GM18517 (cell line): ENCODE data around the gene DHRS7.

ENCODE experiments used
- ATAC-seq: cut with Tn5 transposase; IDR thresholded peaks from one replicate; pipeline ENCODE4 v1.9.1; 2021; ENCODE audit warnings: mild to moderate bottlenecking, moderate library complexity; ENCODE audit not compliant: unreplicated experiment

The DHRS7 gene, protein sequence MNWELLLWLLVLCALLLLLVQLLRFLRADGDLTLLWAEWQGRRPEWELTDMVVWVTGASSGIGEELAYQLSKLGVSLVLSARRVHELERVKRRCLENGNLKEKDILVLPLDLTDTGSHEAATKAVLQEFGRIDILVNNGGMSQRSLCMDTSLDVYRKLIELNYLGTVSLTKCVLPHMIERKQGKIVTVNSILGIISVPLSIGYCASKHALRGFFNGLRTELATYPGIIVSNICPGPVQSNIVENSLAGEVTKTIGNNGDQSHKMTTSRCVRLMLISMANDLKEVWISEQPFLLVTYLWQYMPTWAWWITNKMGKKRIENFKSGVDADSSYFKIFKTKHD

DNA sequence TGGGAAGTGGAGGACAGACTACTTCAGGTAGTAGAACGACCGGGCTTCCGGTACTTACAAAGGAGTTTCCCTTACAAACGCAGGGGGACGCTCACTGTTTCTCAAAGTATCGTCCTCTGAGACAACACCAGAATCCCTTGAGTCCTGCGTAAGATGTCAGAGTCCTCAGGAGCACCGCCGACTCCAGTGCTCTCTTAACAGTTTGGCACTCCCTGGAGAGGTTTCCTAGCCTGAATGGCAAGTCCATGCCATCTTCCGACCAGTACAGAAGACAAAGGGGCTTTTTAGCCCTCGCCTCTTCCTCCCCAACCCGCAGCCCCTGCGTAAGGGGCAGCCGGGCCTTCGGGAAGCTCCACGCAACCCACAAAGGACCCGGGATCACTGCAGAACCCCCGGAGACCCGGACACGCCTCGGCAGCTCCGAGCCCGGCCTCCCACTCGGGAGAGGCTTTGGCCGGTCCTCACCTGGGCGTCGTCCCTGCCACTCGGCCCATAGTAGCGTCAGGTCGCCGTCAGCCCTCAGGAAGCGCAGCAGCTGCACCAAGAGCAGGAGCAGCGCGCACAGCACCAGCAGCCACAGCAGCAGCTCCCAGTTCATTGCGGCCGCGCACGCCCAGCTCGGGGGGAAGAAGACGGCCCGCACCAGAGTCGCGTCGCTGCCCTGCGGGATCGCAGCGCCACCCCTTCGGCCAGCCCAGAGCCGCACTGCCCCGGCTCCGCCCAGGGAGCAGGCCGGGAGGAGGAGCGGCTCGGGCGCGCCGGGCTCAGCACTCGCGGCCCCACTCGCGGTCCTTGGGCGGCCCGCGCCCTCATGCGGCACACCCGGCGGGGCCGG is at the start of gene DHRS7:
Gene DHRS7 (minus strand): TSS at position 687 of the 835 bp plus-strand sequence. CDS start 89 bp downstream, at position 598.
- peak; percentile 69 for ATAC-seq

DNA sequence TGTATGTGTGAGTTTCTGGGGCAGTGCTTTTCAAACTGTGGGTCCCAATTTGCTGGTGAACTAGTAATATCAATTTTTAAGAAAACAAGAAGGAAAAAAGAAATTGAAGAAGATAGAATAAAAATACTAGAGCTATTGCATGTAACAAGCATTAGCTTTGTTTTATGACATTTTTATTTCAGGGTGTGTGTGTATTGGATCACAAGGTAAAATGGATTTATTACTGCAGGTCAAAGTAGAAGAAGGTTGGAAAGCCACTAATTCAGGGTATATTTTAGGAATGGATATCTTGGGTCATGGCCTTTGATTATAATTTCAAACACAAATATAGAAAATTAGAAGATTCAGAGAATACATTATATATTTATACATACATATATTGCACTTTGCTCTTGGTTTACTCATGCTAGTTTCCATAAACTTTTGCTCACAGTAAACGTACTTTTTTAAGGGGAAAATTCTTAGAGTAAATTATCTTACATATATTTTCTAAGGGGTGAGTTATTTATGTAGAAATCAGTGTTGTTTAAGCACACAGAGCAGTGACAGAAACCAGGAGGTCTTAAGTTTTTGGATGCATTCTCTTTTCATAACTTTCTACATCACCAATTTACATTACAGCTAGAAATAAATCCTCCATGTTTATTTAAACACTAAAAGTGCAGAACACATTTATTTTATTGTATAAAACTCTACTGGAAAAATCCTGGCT is 49.4 kb upstream of the DHRS7 start:
- no peak for ATAC-seq

DNA sequence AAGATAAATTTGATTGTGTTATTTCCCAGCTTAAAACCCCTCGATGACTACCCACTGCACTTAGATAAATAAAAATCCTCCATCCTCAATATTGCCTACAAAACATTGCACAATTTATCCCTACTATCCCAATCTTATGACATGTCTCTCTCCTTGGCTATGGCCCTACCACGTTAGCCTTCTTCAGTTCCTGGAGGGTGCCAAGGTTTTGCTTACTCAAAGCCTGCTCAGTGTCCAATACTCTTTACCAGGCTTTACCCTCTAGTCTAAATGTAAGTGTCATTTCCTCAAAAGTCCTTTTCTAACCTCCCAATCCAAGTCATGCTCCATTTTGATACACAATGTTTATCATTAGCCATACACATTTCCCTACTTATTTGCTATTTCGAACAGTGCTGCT is 48.8 kb upstream of the DHRS7 start:
- ATAC-seq, result no peak

DNA sequence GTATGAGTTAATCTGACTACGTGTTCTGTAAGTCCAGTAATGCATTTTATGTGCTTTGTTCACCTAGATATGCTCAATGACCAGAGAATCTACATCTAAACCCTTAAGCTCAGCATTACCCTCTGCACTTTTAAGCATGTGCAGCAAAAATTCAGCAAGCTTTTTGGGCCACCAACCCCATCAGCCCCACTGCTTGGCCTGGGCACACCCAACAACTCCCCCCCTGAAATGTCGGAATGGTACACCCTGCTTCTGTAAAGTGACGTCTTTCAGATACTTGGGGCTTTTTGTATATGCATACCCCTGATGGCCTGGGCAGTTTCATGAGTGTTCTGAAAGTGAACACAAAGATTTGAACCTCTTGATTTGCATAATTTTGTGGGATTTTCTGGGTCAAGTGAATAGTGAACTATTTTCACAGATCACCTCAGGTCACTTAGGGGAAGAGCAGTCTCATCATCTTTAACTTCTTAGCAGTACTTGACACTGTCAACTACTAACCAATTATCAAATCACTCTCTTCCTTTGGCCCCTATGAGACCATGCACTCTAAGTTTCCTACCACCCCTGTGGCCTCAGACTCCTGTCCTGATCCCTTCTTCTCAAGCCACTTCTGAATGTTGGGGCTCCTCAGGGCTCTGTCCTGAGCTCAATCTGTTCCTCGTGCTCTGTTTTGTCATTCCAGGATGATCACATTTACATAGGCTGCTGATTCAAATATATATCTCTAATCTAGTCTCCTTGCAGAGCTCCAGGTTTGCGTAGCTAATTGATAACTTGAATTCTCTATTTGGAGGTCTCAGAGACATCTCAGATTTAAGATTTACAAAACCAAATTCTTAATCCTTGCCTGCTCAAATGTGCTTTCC is 47.5 kb upstream of the DHRS7 start:
- peak; percentile 91 for ATAC-seq

DNA sequence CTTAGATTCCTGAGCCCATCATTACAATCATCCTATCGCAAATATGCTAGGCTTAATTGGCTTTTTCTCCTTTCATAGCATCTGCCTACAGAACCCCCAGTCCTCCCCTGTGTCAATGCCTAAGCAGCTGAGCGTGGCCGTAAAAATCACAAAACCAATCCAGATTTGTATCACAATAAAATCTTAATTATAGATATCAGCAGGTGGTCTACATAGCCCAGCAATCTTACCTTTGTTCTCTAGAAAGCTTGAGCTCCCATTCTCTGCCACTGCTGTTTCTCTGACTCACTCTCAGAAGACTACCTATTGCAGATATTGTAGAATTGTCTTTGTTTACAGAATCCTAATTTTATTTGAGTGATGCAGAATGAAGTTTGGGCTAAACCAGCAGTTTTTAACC is 46.0 kb upstream of the DHRS7 start:
- no peak for ATAC-seq

DNA sequence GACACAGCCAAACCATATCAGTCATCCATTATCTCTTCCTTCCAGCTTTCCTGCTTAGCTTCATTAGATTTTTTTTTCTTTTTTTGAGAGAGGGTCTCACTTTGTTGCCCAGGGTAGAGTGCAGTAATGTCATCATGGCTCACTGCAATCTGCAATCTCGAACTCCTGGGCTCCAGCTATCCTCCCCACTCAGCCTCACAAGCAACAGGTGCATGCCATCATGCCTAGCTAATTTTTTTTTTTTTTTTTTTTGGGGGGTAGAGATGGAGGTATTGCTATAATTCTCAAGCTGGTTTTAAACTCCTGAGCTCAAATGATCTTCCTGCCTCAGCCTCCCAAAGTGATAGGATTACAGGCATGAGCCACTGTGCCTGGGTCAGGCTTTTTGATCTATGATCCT is 45.5 kb upstream of the DHRS7 start:
- no peak for ATAC-seq

DNA sequence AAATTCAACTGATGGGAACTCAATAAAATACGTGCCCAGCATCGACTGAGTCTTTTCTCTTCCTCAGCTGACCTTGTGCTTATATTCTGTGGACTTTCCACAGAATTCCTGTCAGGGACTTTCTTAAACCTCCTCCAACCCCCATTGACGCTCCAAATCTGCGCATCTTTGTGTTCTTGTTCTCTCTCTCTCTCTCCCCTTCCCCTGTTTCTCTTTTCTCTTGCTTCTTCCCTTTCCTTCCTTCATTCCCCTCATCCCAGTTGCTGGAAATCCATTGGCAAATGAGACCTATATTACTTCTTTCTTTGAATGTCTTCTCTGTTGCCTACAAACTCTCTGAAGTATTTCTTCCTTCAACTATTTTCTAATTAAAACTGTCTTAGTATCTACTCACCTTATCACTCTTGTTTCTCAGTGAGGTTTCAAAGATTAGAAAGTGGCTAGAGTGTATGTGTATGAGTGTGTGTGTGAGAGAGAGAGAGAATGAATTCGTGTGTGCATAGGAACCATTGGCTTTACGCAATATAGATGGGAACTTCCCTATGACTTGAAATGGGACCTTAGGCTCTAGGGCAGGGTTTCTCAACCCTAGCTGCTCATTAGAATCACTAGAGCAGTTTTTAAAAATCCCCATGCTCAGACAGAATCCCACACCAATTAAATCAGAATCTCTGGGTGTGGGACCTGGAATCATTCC is 41.8 kb upstream of the DHRS7 start:
- peak; percentile 26 for ATAC-seq

DNA sequence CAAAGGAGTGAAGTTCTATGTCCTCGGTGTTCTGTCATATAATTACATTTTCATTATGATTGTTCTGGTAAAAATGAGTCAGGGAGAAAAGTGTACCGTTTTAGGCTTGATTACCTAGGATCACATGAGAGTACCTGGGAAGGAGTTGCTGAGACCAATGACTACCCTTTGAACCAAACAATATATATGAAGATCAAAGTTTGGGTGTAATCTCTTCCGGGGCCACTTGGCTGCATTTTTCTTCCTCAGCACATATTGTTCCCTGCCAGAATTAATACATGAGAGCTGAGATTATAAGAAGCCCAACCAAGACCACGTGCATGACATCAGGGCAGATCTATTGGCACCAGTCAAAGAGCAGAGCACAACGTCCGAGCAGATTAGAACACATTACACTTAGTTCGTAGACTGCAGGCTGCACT is 41.1 kb upstream of the DHRS7 start:
- no peak for ATAC-seq

DNA sequence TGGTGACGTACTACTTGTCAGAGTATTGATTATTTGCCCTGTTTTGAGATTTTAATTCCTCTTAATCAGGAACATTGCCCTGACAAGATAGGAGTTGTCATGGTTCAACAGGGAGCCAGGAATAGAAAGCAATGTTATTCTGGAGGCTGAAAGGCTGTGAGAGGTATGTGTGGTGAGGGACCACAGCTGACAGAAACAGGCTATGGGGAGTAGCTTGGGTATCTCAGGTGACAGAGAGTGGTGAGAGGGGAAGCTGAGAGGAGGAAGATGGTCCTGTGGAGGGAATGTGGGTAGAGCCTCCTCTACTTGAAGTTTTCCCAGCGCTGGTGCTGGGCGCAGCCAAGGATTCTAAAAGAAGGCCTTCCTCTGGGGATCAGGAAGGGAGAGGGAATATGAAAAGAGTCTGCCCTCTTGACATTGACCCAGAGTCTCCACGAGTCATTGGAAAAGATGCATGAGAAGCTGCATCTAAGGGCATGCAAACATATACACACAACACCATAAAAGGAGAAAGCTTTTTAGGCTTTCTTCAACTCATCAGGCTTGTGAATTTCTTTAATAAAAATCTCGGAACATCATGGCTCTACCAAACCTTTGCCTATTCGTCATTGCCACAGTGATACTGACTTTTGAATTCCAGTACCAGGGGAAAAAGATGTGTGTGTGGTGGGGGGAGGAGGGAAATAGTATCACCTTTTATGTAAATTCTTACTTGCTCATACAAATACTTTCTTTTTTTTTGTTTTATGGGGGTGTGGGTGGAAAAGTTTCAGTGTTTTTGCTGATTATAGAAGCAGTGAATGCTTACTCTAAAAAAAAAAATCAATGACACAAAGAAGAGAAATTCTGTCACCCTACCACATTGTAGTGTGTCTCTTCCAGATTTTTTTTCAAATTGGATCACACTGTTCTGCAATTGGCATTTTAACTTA is 39.9 kb upstream of the DHRS7 start:
- peak; percentile 49 for ATAC-seq

DNA sequence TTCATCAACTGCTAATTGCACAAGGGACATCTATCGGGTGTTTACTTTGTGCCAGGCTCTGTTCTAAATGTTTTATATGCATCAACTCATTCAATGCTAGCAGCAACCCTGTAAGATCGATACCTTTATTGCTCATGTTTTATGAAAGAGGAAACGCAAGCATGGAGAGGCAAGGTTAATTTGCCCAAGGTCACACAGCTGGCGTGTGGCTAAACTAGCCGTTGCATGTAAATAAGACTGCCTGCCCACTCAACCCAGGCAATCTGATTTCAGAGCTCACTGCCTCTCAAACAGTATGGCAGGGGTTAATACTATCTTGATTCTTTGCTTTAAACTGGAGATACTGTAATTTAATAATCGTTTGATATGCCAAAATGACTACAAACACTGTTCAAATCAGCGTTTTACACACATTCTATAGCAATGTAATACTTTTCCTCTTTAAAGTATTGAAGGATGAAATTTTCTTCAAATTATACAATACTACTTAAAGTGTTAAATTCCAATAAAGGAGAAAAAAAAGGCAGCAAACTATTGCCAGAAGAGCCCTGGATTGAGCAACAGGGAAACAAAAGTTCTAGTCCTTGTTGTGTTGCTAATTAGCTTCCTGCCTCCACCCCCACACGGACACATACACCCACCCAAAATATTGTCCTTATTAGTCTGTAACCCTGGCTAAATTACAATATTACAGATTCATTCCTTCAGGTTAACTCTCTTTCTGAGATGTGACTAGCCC is 39.1 kb upstream of the DHRS7 start:
- peak; percentile 85 for ATAC-seq

DNA sequence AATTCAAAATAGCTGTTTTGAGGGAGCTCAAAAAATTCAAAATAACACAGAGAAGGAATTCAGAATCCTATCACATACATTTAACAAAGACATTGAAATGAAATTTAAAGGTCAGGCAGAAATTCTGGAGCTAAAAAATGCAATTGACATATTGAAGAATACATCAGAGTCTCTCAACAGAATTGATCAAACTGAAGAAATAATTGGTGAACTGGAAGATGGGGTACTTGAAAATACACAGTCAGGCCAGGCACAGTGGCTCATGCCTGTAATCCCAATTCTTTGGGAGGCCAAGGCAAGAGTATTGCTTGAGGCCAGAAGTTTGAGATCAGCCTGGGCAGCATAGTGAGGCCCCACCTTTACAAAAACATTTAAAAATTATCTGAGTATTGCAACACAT is 34.1 kb upstream of the DHRS7 start:
- no peak for ATAC-seq

DNA sequence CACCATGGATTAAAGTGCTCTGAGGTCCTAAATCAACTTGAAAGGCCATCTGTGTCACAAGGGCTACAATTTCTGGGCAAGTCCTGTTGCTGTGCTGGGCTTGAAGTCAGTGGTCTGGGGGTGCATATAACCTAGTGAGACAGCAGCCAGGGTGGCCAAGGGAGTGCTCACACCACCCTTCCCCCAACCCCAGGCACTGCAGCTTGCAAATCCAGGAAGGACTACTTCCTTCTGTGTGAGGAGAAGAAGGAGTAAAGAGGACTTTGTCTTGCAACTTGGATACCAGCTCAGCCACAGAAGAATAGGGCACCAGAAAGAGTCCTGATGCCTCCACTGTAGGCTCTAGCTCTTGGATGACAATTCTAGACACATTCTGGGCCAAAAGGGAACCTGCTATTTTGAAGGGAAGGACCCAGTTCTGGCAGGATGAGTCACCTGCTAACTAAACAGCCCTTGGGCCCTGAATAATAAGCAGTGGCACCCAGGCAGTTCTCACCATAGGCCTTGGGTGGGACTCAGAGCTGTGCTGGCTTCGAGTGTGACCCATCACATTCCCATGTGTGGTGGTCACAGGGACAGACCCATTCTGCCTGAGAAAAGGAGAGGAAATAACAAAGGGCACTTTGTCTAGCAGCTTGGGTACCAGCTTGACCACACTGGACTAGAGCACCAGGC is 32.6 kb upstream of the DHRS7 start:
- no peak for ATAC-seq

DNA sequence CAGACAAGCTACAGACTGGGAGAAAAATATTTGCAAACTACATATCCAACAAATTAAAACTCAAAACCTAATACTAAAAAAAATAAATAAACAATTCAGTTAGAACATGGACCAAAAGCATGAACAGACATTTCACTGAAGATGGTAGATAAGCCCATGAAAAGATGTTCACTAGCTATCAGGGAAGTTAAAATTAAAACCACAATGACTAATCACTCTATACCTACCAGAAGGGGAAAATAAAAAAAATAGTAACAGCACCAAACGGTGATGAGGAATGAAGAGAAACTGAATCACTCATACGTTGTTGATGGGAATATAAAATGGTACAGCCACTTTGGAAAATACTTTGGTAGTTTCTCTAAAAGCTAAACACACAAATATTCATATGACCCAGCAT is 31.1 kb upstream of the DHRS7 start:
- no peak for ATAC-seq

DNA sequence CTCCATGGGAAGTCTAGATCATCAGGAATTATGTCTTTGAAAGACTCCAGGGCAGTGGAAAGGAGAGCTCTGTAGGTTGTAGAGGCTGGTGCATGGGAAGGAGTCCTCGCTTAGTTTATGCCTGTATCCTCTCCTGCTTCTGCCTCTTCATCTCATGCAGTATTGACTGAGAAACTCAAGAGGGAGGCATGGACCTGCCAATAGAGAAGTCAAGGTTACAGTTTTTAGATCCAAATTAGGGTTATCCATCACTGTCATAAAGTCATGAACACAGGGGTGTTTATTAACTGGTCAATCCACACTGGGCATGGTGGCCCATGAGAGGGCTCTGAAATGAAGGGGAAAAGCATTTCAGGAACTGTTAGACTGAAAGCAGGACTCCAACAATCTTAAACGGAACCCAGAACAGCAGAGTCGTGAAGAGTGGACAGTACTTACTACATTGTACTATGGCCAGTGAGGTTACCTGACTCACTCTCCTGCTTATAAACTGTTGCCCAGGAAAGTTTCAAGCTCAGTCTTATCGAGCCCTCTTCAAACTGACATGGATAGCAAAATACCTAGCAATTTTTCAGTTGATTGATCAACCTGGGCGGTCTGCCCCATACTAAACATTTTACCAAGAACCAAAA is 30.1 kb upstream of the DHRS7 start:
- peak; percentile 49 for ATAC-seq

DNA sequence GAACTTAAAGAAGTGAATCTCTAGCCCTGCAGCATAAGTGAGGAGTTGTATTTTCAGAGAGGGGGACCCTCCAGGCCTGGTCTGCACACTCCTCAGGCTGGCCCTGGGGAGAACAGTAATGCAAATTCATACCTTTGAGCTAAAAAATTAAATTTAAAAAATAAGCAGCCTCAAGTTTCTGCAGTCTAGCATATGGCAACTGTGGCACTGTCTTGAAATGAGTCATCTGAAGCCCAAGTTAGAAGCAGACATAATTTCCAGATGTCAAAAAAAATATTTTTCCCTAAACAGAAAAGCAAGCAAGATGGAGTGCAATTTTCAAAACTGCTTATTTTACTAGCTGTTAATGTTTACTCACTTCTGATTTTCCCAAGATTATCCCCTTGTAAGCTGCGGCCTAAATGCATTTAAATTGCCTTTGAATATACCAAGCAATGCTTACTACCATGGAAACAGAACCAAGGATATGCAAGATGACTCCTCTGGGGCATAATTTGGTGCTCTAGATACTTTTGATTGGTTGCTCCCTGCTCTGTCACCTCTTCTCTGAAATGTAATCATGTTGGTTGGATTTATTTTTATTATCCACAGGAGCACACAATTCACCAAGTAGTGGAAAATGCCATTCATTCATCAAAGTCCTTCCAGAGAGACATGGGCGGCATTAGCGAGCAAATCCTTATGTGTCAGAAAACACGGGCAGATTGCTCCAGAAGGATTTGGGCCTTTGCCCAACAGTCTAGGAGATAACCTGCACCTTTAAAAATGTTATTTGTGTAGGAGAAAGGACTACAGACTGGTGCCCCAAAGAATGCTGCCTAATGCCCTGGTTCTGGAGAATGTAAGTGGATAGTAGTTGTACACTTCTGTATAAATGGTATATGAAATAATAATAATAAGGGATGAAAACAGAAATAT is 25.0 kb upstream of the DHRS7 start:
- peak; percentile 64 for ATAC-seq

DNA sequence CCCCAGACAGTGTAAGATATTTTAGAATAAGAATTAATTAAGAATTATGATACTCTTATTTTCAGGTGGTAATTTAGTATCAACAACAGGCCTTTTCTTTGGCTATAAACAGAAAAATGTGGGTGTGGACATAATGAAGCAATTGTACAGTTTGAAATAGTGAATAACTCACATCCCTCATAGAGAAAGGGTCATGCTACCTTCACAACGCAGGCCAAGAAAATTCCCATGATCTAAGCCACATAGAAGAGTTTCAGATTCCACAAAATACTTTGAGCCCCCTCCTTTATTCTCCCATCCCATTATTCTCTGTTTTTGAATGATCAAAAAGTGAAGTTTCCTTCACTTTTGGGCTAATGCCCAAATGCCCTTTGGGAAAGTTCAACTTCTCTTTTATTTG is 23.5 kb upstream of the DHRS7 start:
- no peak for ATAC-seq
